Renal cortex interstitium (tissue), 11 donors: Measurements from ENCODE around the gene ZBTB16. TPM values are rescaled to one million over a fixed set of nuclear protein-coding genes. Genes with fewer than 3 reads are reported as not detected.

Source experiments
- DNase-seq, 11 donors: peaks; one replicate each; pipeline ENCODE4 v3.0.0-alpha.2; 2013; ENCODE audit warnings: low read depth in 9 of 11, low spot score in 4 of 11; ENCODE audit errors: extremely low read depth in 1 of 11
- polyA plus RNA-seq, 3 donors: library from polyadenylated mRNA; unstranded; fragments of 120-200 nt; gene quantifications; one replicate each; pipeline ENCODE4 v1.2.1, GENCODE V29; 2013; ENCODE audit not compliant: insufficient read length in 3 of 3

The ZBTB16 gene
- polyA plus RNA-seq, 3 donors, result 1.4 to 2.5 (median 1.7) TPM

- no peak for DNase-seq
These were observed 20.1 kb downstream of the ZBTB16 start for GRCh38 chr11:114079511-114080065.

- DNase-seq, result no peak
These were observed 20.7 kb downstream of the ZBTB16 start for GRCh38 chr11:114080219-114080618.

- no peak for DNase-seq
These were observed 21.3 kb downstream of the ZBTB16 start for GRCh38 chr11:114080769-114081168.

GRCh38 chr11:114081641-114082414, 22.3 kb downstream of the ZBTB16 start:
- no peak for DNase-seq

- DNase-seq, result no peak
These were observed 22.9 kb downstream of the ZBTB16 start for GRCh38 chr11:114082415-114082748.

- no peak for DNase-seq
These were observed 23.3 kb downstream of the ZBTB16 start for GRCh38 chr11:114082767-114083181.

GRCh38 chr11:114083391-114084252, 24.1 kb downstream of the ZBTB16 start:
- DNase-seq, result no peak

GRCh38 chr11:114084414-114084813, 24.9 kb downstream of the ZBTB16 start:
- DNase-seq, result no peak

- no peak for DNase-seq
These were observed 26.7 kb downstream of the ZBTB16 start for GRCh38 chr11:114085965-114086793.

GRCh38 chr11:114087025-114087424, 27.5 kb downstream of the ZBTB16 start:
- DNase-seq, result no peak

GRCh38 chr11:114088216-114088615, 28.7 kb downstream of the ZBTB16 start:
- no peak for DNase-seq

GRCh38 chr11:114088836-114089235, 29.3 kb downstream of the ZBTB16 start:
- DNase-seq, result no peak

- no peak for DNase-seq
These were observed 30.2 kb downstream of the ZBTB16 start for GRCh38 chr11:114089748-114090147.

GRCh38 chr11:114090225-114090910, 30.9 kb downstream of the ZBTB16 start:
- no peak for DNase-seq

GRCh38 chr11:114090976-114091375, 31.5 kb downstream of the ZBTB16 start:
- DNase-seq, result no peak

GRCh38 chr11:114091516-114092397, 32.2 kb downstream of the ZBTB16 start:
- no peak for DNase-seq

GRCh38 chr11:114092478-114092877, 33.0 kb downstream of the ZBTB16 start:
- DNase-seq, result no peak

- DNase-seq, result no peak
These were observed 33.4 kb downstream of the ZBTB16 start for GRCh38 chr11:114092953-114093352.
